Stimulated activated CD8-positive, alpha-beta memory T cell treated with anti-CD3 and anti-CD28 coated beads, Interleukin-7, amount 100 ng/mL, for 4 hours (primary cell): Measurements from ENCODE around the gene ACAP1.
A peak's percentile ranks its signal among the peaks of the same experiment; 100 is the strongest.
"Not testable (repeated sequence)": the region's sequence is repeated elsewhere in the genome, so short reads cannot be mapped to it uniquely, and the experiment has no call there.

Experiments
- DNase-seq, 2 donors: peaks; one replicate each; pipeline ENCODE4 v3.0.0-alpha.2; 2020; ENCODE audit warnings: low read depth in 2 of 2

ACAP1 gene

DNA sequence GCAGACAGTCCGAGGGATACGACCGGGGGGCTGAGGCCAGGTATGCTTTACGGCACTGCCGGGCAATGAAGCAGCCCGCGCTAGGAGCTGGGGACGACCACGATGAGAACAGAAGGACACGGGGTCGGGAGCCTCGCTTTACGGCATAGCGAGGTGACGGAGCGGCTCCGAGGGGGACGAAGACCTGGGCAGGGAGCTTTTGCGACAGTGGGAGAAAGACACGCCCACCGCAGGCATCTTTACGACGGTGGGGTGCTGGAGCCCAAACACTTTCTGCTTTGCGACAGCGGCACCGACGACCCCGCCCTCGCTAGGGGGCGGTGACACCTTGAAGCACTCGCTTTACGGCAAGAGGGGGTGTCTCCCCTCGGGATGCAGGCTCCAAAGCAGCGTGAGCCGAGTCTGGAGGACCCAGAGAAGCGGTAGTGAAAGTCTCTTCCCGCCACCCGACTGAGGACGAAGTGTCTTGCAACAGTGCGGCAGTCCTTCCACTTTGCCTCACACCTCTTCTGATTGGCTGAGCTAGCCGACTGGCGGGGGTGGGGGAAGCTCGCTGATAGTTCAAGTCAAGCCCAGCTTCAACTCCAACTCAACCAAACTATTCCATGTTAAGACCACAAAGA, 6.8 kb upstream of the ACAP1 start:
- DNase-seq, result peak; percentile 94 to 95

GRCh38 chr17:7329997-7330637, 6.2 kb upstream of the ACAP1 start:
- DNase-seq, result peak; percentile 53 to 70

- no peak for DNase-seq
Measured at GRCh38 chr17:7330638-7331015, 5.7 kb upstream of the ACAP1 start.

DNA sequence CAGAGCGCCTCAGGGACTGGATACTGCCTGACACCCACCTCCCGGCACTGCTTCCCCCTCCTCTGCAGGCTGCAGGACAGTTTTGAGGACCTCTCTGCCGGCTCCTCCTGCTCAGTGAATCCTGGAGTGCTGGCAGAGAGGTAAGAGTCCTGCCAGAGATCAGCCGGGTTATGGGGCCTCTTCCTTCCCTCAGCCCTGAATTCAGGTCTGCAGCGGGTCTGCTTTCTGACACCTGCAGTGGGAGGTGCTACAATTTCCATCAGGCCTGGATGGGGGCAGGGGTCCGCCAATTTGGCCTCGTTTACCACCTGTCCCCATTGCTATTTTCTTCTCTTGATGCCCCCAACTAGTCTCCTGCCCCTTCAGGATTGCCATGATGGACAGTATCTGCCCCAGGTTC, 4.2 kb upstream of the ACAP1 start:
- no peak for DNase-seq

- not testable (repeated sequence) for DNase-seq
Measured at GRCh38 chr17:7332600-7333069, 3.7 kb upstream of the ACAP1 start.

- DNase-seq, result no peak
Measured at GRCh38 chr17:7334938-7335538, 1.3 kb upstream of the ACAP1 start.

DNA sequence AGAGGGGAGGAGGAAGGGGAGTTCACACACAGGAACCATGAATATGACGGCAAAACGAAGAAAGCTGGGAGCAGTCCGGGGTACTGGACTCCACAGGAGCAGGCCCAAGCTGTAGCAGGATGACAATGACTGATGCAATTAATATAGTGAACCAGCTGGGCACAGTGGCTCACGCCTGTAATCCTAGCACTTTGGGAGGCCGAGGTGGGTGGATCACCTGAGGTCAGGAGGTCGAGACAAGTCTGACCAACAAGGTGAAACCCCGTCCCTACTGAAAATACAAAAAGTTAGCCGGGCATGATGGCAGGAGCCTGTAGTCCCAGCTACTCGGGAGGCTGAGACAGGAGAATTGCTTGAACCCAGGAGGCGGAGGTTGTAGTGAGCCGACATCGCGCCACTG, 564 bp upstream of the ACAP1 start:
- DNase-seq, result not testable (repeated sequence)

- DNase-seq, result not testable (repeated sequence)
Measured at GRCh38 chr17:7337600-7337999, 1.3 kb downstream of the ACAP1 start.

- no peak for DNase-seq
Measured at GRCh38 chr17:7340179-7340578, 3.9 kb downstream of the ACAP1 start.

DNA sequence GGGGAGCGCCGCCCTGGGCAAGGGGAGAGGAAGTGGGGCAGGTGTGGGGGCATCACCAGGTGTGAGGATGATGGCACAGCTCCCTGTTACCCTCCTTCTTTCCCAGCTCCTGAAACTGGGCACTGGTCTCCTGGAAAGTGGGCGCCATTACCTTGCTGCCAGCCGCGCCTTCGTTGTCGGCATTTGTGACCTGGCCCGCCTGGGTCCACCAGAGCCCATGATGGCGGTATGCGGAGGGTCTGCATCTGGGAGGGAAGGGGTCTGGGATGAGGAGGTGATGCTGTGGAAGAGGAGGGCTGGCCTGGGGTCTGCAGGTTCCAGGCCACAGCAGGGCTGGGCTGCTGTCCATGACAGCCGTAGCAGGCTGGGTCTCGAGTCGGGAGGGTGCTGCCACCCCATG, 5.5 kb downstream of the ACAP1 start:
- DNase-seq, result no peak

- no peak for DNase-seq
Measured at GRCh38 chr17:7343250-7343649, 6.9 kb downstream of the ACAP1 start.

DNA sequence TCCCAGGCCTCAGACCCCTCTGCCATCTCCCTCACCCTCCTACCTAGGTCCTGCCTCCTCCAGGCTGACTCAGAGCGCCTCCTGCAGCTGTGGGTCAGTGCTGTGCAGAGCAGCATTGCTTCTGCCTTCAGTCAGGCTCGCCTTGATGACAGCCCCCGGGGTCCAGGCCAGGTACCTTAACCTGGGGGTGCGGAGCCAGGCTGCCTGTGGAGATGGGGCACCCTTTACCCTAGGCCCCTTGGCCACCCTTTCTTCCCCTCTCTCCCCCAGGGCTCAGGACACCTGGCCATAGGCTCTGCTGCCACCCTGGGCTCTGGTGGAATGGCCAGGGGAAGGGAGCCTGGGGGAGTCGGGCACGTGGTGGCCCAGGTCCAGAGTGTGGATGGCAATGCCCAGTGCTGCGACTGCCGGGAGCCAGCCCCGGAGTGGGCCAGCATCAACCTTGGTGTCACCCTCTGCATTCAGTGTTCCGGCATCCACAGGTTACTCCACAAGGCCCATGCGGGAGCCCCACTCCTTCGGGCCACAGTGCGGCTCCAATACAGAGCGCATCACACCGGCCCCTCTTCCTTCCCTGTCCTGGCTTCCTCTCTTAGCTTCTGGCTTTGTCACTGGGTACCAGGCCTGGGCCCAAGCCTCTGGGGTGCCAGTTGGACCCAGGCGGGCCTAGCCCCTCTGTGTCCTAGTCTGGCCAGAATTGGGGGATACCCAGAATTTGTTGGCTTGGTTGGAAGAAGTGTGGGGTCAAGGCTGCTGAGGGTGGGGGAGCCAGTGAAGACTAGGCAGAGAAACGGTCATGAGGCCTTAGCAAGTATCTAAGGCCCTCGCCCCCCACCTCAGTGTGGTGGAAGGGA, 10.7 kb downstream of the ACAP1 start:
- DNase-seq, result no peak

DNA sequence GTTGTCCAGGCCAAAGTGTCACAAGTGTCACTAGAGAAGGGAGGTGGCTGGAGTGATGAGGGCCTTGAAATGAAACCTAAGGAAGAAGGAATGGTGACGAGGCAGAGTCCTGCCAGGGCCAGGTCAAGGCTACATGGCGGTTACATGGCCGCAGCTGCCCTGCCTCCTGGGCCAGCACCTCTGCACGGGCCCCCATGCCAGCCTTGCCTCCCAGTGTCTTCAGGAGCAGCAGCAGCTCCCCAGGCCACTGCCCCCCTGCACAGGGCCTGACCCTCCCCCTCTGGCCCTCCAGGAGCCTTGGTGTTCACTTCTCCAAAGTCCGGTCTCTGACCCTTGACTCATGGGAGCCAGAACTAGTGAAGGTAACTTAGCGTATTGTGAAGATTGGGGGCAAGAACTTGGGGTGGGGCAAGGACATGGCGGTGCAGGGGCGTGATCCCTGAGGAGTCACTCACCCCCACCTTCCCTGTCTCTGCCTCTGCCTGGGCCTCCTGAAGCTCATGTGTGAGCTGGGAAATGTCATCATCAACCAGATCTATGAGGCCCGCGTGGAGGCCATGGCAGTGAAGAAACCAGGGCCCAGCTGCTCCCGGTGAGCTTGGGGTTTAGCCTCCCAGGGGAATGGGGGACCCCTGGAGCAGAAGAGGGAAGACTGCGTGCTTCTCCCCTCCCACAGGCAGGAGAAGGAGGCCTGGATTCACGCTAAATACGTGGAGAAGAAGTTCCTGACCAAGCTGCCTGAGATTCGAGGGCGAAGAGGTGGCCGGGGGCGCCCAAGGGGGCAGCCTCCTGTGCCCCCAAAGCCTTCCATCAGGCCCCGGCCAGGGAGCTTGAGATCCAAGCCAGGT, 11.5 kb downstream of the ACAP1 start:
- DNase-seq, result no peak

GRCh38 chr17:7348478-7349242, 12.3 kb downstream of the ACAP1 start:
- no peak for DNase-seq

GRCh38 chr17:7351665-7352502, 15.6 kb downstream of the ACAP1 start, which contains the start of gene KCTD11:
KCTD11 (plus strand) TSS chr17:7352162.
- DNase-seq, result peak; percentile 28 to 78

DNA sequence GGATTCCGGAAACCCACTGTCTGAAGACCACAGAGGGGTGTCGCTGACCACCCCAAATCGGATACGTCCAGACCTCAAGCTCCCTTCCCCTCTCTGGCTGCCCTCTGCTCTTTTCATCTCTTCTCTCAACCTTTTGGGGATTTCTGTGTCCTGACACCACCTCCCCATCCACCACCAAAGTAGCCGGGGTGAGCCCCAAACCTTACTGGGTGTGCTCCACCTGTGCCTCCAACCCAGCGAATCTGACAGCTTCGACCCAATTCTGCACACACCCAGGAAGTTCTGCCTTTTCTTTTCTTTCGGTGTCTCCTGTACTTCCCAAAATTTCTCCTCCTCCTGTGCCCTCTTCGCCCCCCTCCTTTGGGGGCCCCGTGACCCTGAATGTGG, 16.2 kb downstream of the ACAP1 start:
- DNase-seq, result no peak

DNA sequence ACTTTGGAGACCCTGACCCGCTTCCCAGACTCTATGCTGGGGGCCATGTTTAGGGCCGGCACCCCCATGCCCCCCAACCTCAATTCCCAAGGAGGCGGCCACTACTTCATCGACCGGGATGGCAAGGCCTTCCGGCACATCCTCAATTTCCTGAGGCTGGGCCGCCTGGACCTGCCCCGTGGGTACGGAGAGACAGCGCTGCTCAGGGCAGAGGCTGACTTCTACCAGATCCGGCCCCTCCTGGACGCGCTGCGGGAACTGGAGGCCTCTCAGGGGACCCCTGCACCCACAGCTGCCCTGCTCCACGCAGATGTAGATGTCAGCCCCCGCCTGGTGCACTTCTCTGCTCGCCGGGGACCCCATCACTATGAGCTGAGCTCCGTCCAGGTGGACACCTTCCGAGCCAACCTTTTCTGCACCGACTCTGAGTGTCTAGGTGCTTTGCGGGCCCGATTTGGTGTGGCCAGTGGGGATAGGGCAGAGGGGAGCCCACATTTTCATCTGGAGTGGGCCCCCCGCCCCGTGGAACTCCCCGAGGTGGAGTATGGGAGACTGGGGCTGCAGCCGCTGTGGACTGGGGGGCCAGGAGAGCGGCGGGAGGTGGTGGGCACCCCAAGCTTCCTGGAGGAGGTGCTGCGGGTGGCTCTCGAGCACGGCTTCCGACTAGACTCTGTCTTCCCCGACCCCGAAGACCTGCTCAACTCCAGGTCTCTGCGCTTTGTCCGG, 16.7 kb downstream of the ACAP1 start:
- DNase-seq, result no peak

GRCh38 chr17:7354262-7354843, 18.0 kb downstream of the ACAP1 start:
- DNase-seq, result no peak

DNA sequence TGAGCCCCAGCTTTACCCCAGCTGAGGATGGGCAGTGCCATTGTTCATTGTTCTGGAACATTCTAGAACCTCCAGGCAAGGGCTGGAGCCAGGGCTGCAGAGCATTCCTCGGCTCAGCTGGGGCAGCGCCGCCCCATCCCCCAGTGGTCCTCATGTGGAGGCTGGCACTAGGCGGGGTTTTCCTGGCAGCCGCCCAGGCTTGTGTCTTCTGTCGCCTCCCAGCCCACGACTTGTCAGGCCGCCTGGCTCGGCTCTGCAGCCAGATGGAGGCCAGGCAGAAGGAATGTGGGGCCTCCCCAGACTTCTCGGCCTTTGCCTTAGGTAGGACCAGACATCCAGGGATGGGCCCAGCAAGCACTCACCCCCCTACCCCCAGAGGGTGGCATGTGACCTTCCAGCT, 18.7 kb downstream of the ACAP1 start, which contains the start of gene TMEM95:
TSS of gene TMEM95 (plus strand) at position 104 of the 400 bp plus-strand sequence. CDS start at position 153, 49 bp downstream.
- no peak for DNase-seq
